ENCODE data around the gene FMO4. TPM values are rescaled to one million over a fixed set of nuclear protein-coding genes. Genes with fewer than 3 reads are reported as not detected.
"Not testable (repeated sequence)": the region's sequence is repeated elsewhere in the genome, so short reads cannot be mapped to it uniquely, and the experiment has no call there.

The FMO4 gene
- total RNA-seq, 1 donor from 2014 or later: 1.8 TPM

DNA sequence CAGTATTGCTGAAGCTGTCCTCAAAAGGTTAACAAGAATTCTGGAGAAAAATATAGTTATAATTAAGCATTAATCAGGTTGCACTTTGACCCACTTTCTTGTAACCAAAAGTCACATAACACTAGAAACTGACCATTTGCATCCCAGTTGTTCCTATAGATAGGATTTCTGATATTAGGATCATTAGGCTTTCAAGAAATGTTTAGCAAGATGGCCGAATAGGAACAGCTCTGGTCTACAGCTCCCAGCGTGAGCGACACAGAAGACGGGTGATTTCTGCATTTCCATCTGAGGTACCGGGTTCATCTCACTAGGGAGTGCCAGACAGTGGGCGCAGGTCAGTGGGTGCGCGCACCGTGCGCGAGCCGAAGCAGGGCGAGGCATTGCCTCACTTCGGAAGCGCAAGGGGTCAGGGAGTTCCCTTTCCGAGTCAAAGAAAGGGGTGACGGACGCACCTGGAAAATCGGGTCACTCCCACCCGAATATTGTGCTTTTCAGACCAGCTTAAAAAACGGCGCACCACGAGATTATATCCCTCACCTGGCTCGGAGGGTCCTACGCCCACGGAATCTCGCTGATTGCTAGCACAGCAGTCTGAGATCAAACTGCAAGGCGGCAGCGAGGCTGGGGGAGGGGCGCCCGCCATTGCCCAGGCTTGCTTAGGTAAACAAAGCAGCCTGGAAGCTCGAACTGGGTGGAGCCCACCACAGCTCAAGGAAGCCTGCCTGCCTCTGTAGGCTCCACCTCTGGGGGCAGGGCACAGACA lies 59.6 kb downstream of the FMO4 start:
- H3K27ac Mint-ChIP-seq; H3K27me3 Mint-ChIP-seq (ENCODE audit: low read depth); DNase-seq (ENCODE audit: low spot score); H3K36me3 Mint-ChIP-seq (ENCODE audit: low read depth); H3K4me1 Mint-ChIP-seq (ENCODE audit: low read depth); H3K9me3 Mint-ChIP-seq; H3K4me3 Mint-ChIP-seq (ENCODE audit: low read depth); intact Hi-C loops (cut with micrococcal nuclease): not testable (repeated sequence)

DNA sequence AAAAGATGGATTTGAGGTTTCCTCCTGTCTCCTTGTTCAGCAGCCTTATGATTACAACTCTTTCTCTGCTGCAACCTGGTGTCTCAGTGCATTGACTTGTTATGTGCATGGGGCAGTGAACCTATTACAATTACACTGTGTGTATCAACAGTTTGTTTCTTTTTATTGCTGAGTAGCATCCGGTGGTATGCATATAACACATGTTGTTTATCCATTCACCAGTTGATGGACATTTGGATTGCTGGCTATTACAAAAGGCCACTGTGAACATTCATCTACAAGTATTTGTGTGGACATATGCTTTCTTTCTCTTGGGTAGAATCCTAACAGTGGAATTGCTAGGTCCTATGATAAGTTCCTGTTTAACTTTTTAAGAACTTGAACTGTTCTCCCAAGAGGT lies 65.9 kb downstream of the FMO4 start:
- Mint-ChIP-seq H3K4me1 (ENCODE audit: low read depth) (no peaks in the 10 kb centered on the region), H3K9me3 (peaks cover 7% of the 10 kb centered on the region), H3K36me3 (ENCODE audit: low read depth) (no peaks in the 10 kb centered on the region), H3K27me3 (ENCODE audit: low read depth) (no peaks in the 10 kb centered on the region), H3K27ac (no peak overlapping the region), H3K4me3 (ENCODE audit: low read depth) (no peak overlapping the region)
- DNase-seq (ENCODE audit: low spot score): no peak
- intact Hi-C loops (cut with micrococcal nuclease): no loop called here

- no peaks in the 10 kb centered on the region for H3K27me3 Mint-ChIP-seq (ENCODE audit: low read depth)
These were observed 67.9 kb downstream of the FMO4 start for GRCh38 chr1:171381866-171382210.

GRCh38 chr1:171384496-171384895 lies 70.5 kb downstream of the FMO4 start:
- Mint-ChIP-seq H3K4me3 (ENCODE audit: low read depth) (no peak overlapping the region), H3K36me3 (ENCODE audit: low read depth) (no peaks in the 10 kb centered on the region), H3K4me1 (ENCODE audit: low read depth) (no peaks in the 10 kb centered on the region), H3K27ac (no peak overlapping the region), H3K27me3 (ENCODE audit: low read depth) (no peaks in the 10 kb centered on the region), H3K9me3 (peaks cover 7% of the 10 kb centered on the region)
- no peak for DNase-seq (ENCODE audit: low spot score)
- intact Hi-C loops (cut with micrococcal nuclease): no loop called here

More at GRCh38 chr1:171381866-171382210, 67.9 kb downstream of the FMO4 start:
- Mint-ChIP-seq H3K4me3 (ENCODE audit: low read depth) (no peak overlapping the region), H3K9me3 (peaks cover 7% of the 10 kb centered on the region), H3K4me1 (ENCODE audit: low read depth) (no peaks in the 10 kb centered on the region), H3K36me3 (ENCODE audit: low read depth) (no peaks in the 10 kb centered on the region), H3K27ac (no peak overlapping the region)
- no peak for DNase-seq (ENCODE audit: low spot score)
- intact Hi-C loops (cut with micrococcal nuclease): no loop called here

DNA sequence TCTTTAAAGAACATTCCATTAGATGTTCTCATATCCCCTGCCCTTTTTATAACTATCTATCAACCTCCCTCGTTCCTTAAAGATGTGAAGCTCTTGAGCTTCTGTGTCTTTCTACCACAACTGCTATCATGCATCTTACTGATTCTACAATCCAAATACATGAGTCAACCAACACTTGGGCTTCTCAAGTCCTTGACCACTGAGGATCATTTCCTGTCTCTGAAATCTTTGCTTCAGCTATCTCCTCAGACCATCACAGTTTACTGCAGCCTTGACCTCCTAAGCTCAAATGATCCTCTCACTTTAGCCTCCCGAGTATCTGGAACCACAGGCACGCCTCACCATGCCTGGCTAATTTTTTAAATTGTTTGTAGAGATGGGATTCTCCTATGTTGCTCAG lies 75.2 kb downstream of the FMO4 start:
- Mint-ChIP-seq H3K27ac (no peak overlapping the region), H3K27me3 (ENCODE audit: low read depth) (no peaks in the 10 kb centered on the region), H3K9me3 (no peaks in the 10 kb centered on the region), H3K4me1 (ENCODE audit: low read depth) (no peaks in the 10 kb centered on the region), H3K4me3 (ENCODE audit: low read depth) (no peak overlapping the region), H3K36me3 (ENCODE audit: low read depth) (no peaks in the 10 kb centered on the region)
- no peak for DNase-seq (ENCODE audit: low spot score)
- intact Hi-C loops (cut with micrococcal nuclease): no loop called here

GRCh38 chr1:171390740-171391139 lies 76.8 kb downstream of the FMO4 start:
- H3K9me3 Mint-ChIP-seq; DNase-seq (ENCODE audit: low spot score); intact Hi-C loops (cut with micrococcal nuclease); H3K27me3 Mint-ChIP-seq (ENCODE audit: low read depth); H3K27ac Mint-ChIP-seq; H3K4me3 Mint-ChIP-seq (ENCODE audit: low read depth); H3K4me1 Mint-ChIP-seq (ENCODE audit: low read depth); H3K36me3 Mint-ChIP-seq (ENCODE audit: low read depth): not testable (repeated sequence)

Other genes starting within 250 kb of the FMO4 start
- gene FMO3, start 223.3 kb upstream of the FMO4 start, total RNA-seq: not detected in 2 replicates
- gene FMO2, start 128.9 kb upstream of the FMO4 start, total RNA-seq: not detected in 2 replicates
- gene FMO1, start 65.7 kb upstream of the FMO4 start, total RNA-seq: not detected in 2 replicates
- gene PRRC2C, start 171.3 kb downstream of the FMO4 start, total RNA-seq: 269 and 286 TPM in 2 replicates